Activated CD4-positive, CD25-positive, alpha-beta regulatory T cell treated with anti-CD3 and anti-CD28 coated beads, Interleukin-2, amount 50 U/mL, for 72 hours (primary cell): Measurements from ENCODE around the gene NSMF.
"Not testable (repeated sequence)": the region's sequence is repeated elsewhere in the genome, so short reads cannot be mapped to it uniquely, and the experiment has no call there.

ENCODE experiments used
- DNase-seq: peaks from one replicate; pipeline ENCODE4 v3.0.0; 2021

Gene NSMF

DNA sequence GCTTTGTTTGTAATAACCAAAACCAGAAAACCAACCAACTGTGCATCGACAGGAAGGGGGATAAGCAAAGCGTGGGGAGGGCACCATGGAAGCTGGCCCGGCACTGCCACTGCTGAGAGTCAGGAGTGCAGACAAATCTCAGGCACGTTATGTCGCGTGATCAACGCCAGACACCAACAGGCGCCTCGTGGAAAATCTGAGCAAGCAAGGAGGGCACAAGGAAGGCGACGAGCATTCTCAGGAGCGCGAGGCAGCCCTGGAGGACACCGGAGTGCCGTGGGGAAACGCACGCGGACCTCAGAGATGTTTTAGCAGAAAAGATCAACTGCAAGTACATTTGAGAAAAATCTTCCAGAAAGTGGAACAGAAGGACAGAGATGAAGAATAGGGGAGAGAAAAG is 15.1 kb upstream of the NSMF start:
- no peak for DNase-seq

GRCh38 chr9:137470785-137471184 is 11.7 kb upstream of the NSMF start:
- no peak for DNase-seq

DNA sequence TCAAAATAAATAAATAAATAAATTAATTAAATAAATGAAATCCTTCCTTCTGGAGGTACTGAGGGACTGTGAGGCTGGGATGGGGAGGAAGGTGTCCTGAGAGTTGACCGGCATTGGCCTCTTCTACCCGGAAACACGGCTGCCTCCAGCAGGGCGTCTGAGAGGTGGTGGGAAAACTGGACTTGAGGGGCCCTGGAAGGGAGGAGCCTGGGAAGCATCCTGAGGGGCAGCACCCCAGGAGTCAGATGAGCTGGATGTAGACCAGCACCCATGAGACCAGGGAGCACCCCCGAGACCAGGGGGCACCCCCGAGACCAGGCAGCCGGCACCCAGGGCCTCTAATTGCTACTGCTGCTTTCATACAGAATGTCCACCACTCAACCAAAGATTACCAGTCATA is 8.8 kb upstream of the NSMF start:
- no peak for DNase-seq

DNA sequence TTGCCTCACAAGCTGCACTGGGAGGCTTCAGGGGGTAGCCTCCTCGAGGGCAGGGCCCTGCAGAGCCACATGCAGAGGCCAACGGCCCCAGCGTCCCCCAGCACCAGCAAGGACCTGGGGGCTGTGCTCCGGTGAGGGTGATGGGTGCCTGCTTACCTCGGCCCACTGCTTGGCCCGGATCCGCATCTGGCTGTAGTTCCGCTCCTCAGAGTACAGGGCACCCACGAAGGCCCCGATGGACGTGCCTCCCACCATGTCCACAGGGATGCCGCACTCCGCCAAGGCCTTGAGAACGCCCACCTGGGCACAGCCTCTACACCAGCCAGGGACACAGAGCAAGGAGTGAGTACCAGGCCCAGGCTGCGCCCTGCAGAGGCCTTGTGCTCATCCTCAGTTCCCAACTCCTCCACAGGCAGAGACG is 8.0 kb upstream of the NSMF start:
- no peak for DNase-seq

DNA sequence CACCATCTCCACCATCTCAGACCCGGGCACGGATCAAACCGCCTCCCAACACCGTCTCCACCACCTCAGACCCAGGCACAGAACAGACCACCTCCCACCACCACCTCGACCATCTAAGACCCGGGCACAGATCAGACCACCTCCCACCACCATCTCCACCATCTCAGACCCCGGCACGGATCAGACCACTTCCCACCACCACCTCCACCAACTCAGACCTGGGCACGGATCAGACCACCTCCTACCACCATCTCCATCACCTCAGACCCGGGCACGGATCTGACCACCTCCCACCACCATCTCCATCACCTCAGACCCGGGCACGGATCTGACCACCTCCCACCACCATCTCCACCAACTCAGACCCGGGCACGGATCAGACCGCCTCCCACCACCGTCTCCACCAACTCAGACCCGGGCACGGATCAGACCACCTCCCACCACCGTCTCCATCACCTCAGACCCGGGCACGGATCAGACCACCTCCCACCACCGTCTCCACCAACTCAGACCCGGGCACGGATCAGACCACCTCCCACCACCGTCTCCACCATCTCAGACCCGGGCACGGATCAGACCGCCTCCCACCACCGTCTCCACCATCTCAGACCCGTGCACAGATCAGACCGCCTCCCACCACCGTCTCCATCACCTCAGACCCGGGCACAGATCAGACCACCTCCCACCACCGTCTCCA is 7.4 kb upstream of the NSMF start:
- not testable (repeated sequence) for DNase-seq

DNA sequence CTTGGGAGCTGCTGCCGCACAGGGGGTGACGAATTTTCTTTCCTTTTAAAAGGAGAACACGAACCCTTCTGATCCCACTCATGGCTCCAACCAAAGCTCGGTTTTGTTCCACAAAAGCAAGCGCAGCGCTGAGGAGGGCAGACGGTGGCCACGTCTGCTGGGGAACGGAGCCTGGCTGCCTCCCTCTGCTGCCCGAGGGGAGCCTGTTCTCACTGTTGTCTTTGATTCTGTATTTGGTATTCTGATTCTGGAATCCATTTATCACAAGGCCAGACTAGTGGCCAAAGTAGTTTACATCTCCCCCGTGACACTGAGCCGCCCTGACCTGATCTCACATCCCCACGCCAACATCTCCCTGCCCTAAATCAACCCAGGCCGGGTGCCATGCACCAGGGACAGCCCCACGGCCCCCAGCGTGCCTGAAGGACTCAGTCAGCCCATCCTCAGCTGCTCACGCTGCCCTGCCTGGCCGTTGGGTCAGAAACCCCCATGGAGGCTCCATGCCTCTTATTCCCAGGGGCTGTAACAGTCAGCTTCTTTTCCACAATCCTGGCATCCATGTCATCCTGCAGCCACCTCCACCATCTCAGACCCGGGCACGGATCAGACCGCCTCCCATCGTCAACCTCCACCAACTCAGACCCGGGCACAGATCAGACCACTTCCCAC is 6.7 kb upstream of the NSMF start:
- DNase-seq: no peak

- DNase-seq: no peak
Measured at GRCh38 chr9:137465000-137465719, 6.0 kb upstream of the NSMF start.

- DNase-seq: no peak
Measured at GRCh38 chr9:137464291-137464999, 5.3 kb upstream of the NSMF start.

DNA sequence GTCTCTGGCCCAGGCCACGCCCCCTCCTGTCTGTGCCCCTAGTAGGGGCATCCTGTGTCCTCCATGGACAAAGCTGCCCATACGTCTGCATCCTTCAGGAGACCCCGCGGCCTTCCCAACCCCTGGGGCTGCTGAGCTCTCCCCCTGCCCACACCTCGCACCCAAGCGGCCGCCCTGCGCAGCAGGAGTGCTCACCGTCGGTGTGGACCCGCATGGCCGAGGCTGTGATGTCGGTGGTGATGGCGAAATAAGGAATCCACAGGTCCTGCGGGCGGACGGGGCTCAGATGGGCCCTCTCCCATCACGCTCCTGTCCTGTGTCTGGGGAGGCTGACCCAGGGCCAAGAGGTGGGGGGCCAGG is 4.8 kb upstream of the NSMF start:
- DNase-seq: no peak

DNA sequence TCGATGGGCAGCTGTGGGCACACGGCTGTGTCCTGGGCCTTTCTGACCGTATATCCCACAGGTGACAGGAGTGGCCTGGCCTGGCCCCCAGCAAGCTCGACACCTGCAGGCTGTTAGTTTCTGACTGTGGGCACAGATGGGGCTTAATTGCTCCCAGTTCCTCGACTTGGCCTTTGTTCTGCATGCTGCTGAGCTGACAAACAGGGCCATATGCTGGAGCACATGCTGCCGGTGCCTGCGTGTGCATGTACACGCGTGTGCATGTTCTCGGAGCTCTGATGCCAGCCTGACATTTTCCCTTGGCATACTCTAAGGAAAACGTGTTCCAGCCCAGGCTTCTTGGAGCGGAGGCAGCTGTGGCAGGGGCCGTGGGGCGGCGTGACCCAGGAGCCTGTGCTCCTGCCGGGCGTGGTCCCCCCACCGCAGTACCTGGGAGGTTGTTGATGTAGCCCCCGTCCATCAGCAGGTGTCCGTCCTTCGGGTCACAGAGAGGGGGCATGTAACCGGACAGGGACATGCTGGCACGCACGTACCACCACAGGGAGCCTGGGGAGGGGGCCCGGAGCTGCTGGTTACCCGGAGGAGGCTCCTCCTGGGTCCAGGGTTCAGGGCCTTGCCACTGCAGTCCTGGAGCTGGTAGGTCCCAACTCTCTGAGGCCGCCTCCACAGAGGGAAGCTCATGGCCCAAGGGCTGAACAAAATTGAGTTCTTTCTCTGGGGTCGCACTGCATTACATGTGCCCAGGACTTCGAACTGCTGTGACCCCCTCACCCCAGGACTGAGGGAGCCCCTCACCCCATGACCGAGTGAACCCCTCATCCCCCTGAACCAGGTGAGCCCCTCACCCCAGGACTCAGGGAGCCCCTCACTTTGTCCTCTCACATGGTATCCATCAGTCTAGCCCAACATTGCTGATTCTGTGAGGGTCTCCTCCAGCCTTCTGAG is 4.1 kb upstream of the NSMF start:
- DNase-seq: no peak

GRCh38 chr9:137462396-137462985 is 3.4 kb upstream of the NSMF start:
- DNase-seq: no peak

DNA sequence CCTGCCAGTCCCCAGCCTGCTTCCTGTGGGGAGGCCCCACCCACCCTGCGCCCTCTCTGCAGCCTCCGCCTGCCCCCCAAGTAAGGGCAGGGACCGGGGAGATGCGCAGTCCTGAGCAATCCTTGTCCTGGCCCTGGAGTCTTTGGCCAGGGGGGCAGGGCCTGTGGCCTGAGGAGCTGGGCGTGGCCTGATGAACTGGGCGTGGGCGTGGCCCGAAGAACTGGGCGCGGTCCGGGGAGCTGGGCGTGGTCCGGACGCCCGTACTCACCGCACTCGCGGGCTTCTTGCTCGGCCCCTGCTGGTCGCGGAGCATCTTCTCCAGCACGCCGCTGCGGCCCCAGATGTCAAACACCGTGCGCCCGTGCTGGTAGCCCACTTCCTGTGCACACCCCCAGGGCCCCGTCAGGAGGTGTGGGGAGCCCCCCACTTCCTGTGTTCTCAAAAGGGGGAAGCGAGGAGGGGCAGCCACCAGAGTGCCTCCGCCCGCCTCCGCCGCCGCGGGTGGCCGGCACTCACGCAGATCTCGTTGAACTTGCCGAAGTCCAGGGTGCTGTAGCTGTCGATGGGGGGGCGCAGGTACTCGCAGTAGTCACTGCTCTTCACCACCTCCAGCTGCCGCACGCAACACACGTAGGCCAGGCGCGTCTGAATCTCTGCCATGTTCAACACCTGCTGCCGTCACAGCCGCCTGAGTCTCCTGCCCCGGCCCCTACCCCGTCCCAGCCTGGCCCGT is 2.7 kb upstream of the NSMF start:
- peak; percentile 84 for DNase-seq

- no peak for DNase-seq
Measured at GRCh38 chr9:137461316-137461662, 2.2 kb upstream of the NSMF start.

GRCh38 chr9:137460363-137461315 is 1.5 kb upstream of the NSMF start:
- peak; percentile 30 for DNase-seq

DNA sequence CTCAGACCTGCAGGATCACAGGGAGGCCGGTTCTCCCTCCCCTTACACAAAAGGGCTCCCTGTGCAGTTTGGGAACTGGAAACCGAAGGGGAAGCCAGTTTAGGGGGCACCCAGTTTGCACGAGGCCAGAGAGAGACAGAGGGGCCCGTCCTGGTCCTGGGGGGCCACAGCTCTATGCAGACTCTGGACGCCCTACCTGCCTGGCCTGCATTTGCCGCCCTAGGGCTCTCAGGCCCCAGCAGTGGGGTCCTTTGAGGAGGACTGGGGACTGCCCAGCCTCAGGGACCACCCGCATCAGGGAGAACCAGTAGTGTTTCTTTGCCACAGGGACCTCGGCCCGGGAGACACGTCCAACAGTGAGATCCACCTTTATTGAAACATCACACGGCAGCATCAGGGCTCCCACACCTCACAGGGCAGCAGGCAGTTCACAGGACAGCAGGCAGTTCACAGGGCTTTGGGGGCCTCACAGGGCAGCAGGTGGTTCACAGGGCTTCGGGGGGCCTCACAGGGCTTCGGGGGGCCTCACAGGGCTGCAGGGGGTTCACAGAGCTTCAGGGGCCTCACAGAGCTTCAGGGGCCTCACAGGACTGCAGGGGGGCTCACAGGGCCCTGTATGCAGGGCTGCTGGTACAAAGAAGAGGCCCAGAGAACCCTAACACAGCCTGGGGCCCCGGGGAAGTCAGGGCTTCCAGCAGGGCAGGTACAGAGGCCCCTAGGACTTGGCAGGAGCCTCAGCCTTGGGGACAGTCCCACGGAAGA is 648 bp upstream of the NSMF start:
- DNase-seq: peak; percentile 39

DNA sequence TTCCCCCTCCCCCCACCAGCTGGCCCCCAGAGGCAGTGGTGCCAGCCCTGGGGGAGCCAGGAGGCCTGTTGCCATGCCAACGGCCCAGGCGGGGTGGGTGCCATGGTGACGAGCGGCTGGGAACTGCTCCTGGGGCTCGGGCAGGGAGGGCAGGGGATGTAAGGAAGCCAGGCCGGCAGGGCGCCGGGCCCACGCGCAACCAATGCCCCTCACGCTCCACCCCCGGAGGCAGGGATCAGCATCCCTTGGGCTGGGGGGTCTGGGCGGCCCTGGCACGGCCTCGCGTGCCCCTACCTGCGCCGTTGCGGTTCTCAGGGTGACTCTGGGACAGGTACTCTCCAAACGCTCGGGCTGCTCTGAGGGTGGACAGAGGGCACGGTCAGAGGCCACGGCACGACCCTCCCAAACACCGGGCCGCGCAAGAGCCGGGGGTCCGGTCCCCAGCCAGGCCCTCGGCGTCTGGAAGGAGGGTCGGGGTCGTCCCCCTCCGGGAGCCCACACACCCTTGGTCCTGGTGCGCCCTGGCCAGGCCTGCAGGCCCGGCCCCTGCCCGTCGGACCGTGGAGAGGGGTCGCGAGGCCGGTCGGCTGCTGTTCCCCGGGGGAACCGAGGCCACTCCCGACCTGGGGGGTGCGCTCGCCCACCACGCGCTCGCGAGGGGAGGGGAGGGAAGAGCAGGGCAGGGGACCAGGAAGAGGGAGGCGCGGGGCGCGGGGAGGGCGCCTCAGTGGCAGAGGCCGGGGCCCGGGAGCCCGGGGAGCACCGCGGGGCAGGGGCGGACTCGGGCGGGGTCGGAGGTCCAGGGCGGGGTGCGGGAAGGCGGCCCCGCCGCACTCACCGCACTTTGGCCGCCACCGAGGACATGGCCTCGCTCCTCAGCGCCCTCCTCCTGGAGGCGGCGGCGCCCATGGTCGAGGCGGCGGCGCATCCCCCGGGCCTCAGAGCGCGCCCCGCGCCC is 661 bp downstream of the NSMF start:
- peak; percentile 35 for DNase-seq

- DNase-seq: peak; percentile 33
Measured at GRCh38 chr9:137457406-137458193, 1.5 kb downstream of the NSMF start.
